ENCODE data around the gene ACE. TPM values are rescaled to one million over a fixed set of nuclear protein-coding genes. Genes with fewer than 3 reads are reported as not detected.

Gene ACE
- total and polyA plus RNA-seq, 2 donors from 2014 or later = 4.3 to 12.9 TPM

- no peak for TF ChIP-seq CTCF (IDR thresholded peaks at IDR 0.05; ENCODE audit: borderline replicate concordance, extremely low read depth, insufficient read depth)
- Histone ChIP-seq H3K36me3 (ENCODE audit: control insufficient read depth in 2 of 3, insufficient read depth in 3 of 3, low read length in 3 of 3) (no peaks in the 10 kb centered on the region), H3K27ac (ENCODE audit: low read depth in 2 of 2, low read length in 2 of 2) (no peak overlapping the region), H3K4me1 (ENCODE audit: control insufficient read depth in 2 of 3, insufficient read depth in 2 of 3, low read depth in 1 of 3, low read length in 3 of 3) (peaks cover 0 to 14% (median 0%) of the 10 kb centered on the region in 3 donors), H3K27me3 (ENCODE audit: control insufficient read depth, insufficient read depth, low read length) (no peaks in the 10 kb centered on the region), H3K4me3 (ENCODE audit: low read length in 3 of 3) (peak overlapping the region; percentile 17 to 68 (median 63)), H3K9me3 (ENCODE audit: control insufficient read depth in 2 of 3, insufficient read depth in 1 of 3, low read length in 3 of 3) (no peaks in the 10 kb centered on the region), H3K9ac (ENCODE audit: low read length in 3 of 3) (no peak overlapping the region)
- no peak for FAIRE-seq
- intact Hi-C loops (cut with DNase I) = no loop called here
- DNase-seq = peak in 1 of 5 donors; percentile 35
These were observed 31.8 kb upstream of the ACE start for GRCh38 chr17:63445065-63445464.

- Histone ChIP-seq H3K4me1 (ENCODE audit: control insufficient read depth in 2 of 3, insufficient read depth in 2 of 3, low read depth in 1 of 3, low read length in 3 of 3) (peaks cover 0 to 12% (median 0%) of the 10 kb centered on the region in 3 donors), H3K27ac (ENCODE audit: low read depth in 2 of 2, low read length in 2 of 2) (peak overlapping the region; percentile 53 to 82), H3K9me3 (ENCODE audit: control insufficient read depth in 2 of 3, insufficient read depth in 1 of 3, low read length in 3 of 3) (no peaks in the 10 kb centered on the region), H3K36me3 (ENCODE audit: control insufficient read depth in 2 of 3, insufficient read depth in 3 of 3, low read length in 3 of 3) (no peaks in the 10 kb centered on the region), H3K9ac (ENCODE audit: low read length in 3 of 3) (peak overlapping the region in 1 of 3 donors; percentile 67), H3K4me3 (ENCODE audit: low read length in 3 of 3) (peak overlapping the region in 2 of 3 donors; percentile 63 to 68), H3K27me3 (ENCODE audit: control insufficient read depth, insufficient read depth, low read length) (no peaks in the 10 kb centered on the region)
- intact Hi-C loops (cut with DNase I) = no loop called here
- peak in 4 of 5 donors; percentile 50 to 87 (median 68) for DNase-seq
- no peak for TF ChIP-seq CTCF (IDR thresholded peaks at IDR 0.05; ENCODE audit: borderline replicate concordance, extremely low read depth, insufficient read depth)
- no peak for FAIRE-seq
These were observed 31.3 kb upstream of the ACE start for GRCh38 chr17:63445571-63445953.

GRCh38 chr17:63445954-63446752, 30.7 kb upstream of the ACE start, which contains the start of gene CYB561:
TSS of gene CYB561 (minus strand) at chr17:63446306. CDS start at chr17:63437547, 8,759 bp downstream.
- intact Hi-C loops (cut with DNase I) = no loop called here
- Histone ChIP-seq H3K36me3 (ENCODE audit: control insufficient read depth in 2 of 3, insufficient read depth in 3 of 3, low read length in 3 of 3) (no peaks in the 10 kb centered on the region), H3K4me1 (ENCODE audit: control insufficient read depth in 2 of 3, insufficient read depth in 2 of 3, low read depth in 1 of 3, low read length in 3 of 3) (peaks cover 0 to 12% (median 0%) of the 10 kb centered on the region in 3 donors), H3K9me3 (ENCODE audit: control insufficient read depth in 2 of 3, insufficient read depth in 1 of 3, low read length in 3 of 3) (no peaks in the 10 kb centered on the region), H3K4me3 (ENCODE audit: low read length in 3 of 3) (peak within 1 kb of the TSS; percentile 33 to 68 (median 63)), H3K27me3 (ENCODE audit: control insufficient read depth, insufficient read depth, low read length) (no peaks in the 10 kb centered on the region), H3K27ac (ENCODE audit: low read depth in 2 of 2, low read length in 2 of 2) (peak within 1 kb of the TSS; percentile 53 to 82), H3K9ac (ENCODE audit: low read length in 3 of 3) (peak within 1 kb of the TSS in 2 of 3 donors; percentile 48 to 69)
- TF ChIP-seq CTCF (IDR thresholded peaks at IDR 0.05; ENCODE audit: borderline replicate concordance, extremely low read depth, insufficient read depth) = peak; percentile 56
- DNase-seq = peak; percentile 85 to 95 (median 91)
- FAIRE-seq = no peak

Data from kidney (tissue), 14 donors.